Neural progenitor cell (in vitro differentiated cells): ENCODE data around the gene SNTG2. TPM values are rescaled to one million over a fixed set of nuclear protein-coding genes. Genes with fewer than 3 reads are reported as not detected.

Experiments used
- DNase-seq: peaks from one replicate; pipeline ENCODE4 v3.0.0-alpha.2; 2016; ENCODE audit warnings: low spot score
- H2AFZ ChIP-seq: fragments of 200-600 bp; sonication (generic); replicated peaks from 2 replicates; pipeline ENCODE4 v1.6.1; 2016; ENCODE audit warnings: antibody characterized with exemption
- H3F3A ChIP-seq: fragments of 200-600 bp; sonication (generic); 2 replicates; pipeline ENCODE4 v1.6.1; 2016; ENCODE audit warnings: antibody characterized with exemption, low read depth
- H3K27ac ChIP-seq: fragments of 200-600 bp; sonication (generic); 2 replicates; pipeline ENCODE4 v1.5.1; 2016; ENCODE audit warnings: mild to moderate bottlenecking
- H3K27me3 ChIP-seq: fragments of 200-600 bp; sonication (generic); 2 replicates; pipeline ENCODE4 v1.6.1; 2016; ENCODE audit warnings: mild to moderate bottlenecking, moderate library complexity
- H3K36me3 ChIP-seq: fragments of 200-600 bp; sonication (generic); 2 replicates; pipeline ENCODE4 v1.5.1; 2016
- H3K4me1 ChIP-seq: fragments of 200-600 bp; sonication (generic); 2 replicates; pipeline ENCODE4 v1.6.1; 2016; ENCODE audit warnings: mixed run types
- H3K4me2 ChIP-seq: fragments of 200-600 bp; sonication (generic); 2 replicates; pipeline ENCODE4 v1.6.1; 2016
- H3K4me3 ChIP-seq: fragments of 200-600 bp; sonication (generic); 2 replicates; pipeline ENCODE4 v1.5.1; 2016
- H3K79me2 ChIP-seq: fragments of 200-600 bp; sonication (generic); 2 replicates; pipeline ENCODE4 v1.6.1; 2016; ENCODE audit warnings: low read depth
- H3K9ac ChIP-seq: fragments of 200-600 bp; sonication (generic); 2 replicates; pipeline ENCODE4 v1.6.1; 2016
- H3K9me3 ChIP-seq: fragments of 200-600 bp; sonication (generic); 2 replicates; pipeline ENCODE4 v1.5.1; 2016; ENCODE audit warnings: low read depth
- H4K20me1 ChIP-seq: fragments of 200-600 bp; sonication (generic); 2 replicates; pipeline ENCODE4 v1.6.1; 2016; ENCODE audit warnings: low read depth
- H3K27ac Mint-ChIP-seq: 3 replicates; pipeline ENCODE4 v1.8.0; 2021; ENCODE audit warnings: mixed read lengths
- H3K27me3 Mint-ChIP-seq: 2 replicates; pipeline ENCODE4 v1.8.0; 2022; ENCODE audit warnings: low read depth, mild to moderate bottlenecking, inconsistent platforms, moderate library complexity, mixed read lengths; ENCODE audit not compliant: insufficient read depth
- H3K36me3 Mint-ChIP-seq: 3 replicates; pipeline ENCODE4 v1.8.0; 2021; ENCODE audit warnings: mixed read lengths
- H3K4me1 Mint-ChIP-seq: 3 replicates; pipeline ENCODE4 v1.8.0; 2021; ENCODE audit warnings: mixed read lengths
- H3K4me3 Mint-ChIP-seq: 3 replicates; pipeline ENCODE4 v1.8.0; 2021; ENCODE audit warnings: mild to moderate bottlenecking, moderate library complexity, mixed read lengths
- H3K9me3 Mint-ChIP-seq: 3 replicates; pipeline ENCODE4 v1.8.0; 2020; ENCODE audit warnings: mixed read lengths
- CTCF ChIP-seq: fragments of 200-600 bp; sonication (generic); IDR thresholded peaks from 2 replicates; pipeline ENCODE4 v1.5.1; 2017; ENCODE audit warnings: antibody characterized with exemption, mild to moderate bottlenecking
- EZH2 ChIP-seq: fragments of 200-600 bp; sonication (generic); IDR thresholded peaks from 2 replicates; pipeline ENCODE4 v1.6.1; 2017; ENCODE audit warnings: antibody characterized with exemption, mild to moderate bottlenecking, moderate library complexity
- EZH2phosphoT487 ChIP-seq: fragments of 200-600 bp; sonication (generic); IDR thresholded peaks from 2 replicates; pipeline ENCODE4 v1.6.1; 2017; ENCODE audit warnings: antibody characterized with exemption
- total RNA-seq: library from RNA; depleted of rRNA; stranded (reverse); fragments of >200 nt; gene quantifications from 2 replicates; pipeline ENCODE4 v1.2.3, GENCODE V29; 2015; ENCODE audit warnings: low replicate concordance

The SNTG2 gene
- total RNA-seq, 1 donor from 2014 or later: 1.1 TPM

GRCh38 chr2:1254662-1255343 is 304.2 kb downstream of the SNTG2 start:
- no peak overlapping the region for H3K4me2 ChIP-seq
- no peak for TF ChIP-seq EZH2
- Mint-ChIP-seq H3K27ac (no peak overlapping the region), H3K4me3 (no peak overlapping the region), H3K9me3 (peaks cover 2% of the 10 kb centered on the region), H3K36me3 (no peaks in the 10 kb centered on the region), H3K27me3 (peaks cover 7% of the 10 kb centered on the region), H3K4me1 (peaks cover 6% of the 10 kb centered on the region)
- no peak overlapping the region for H3K4me3 ChIP-seq
- H3K79me2 ChIP-seq: no peaks in the 10 kb centered on the region
- no peak for DNase-seq
- no peaks in the 10 kb centered on the region for H3K9me3 ChIP-seq
- no peaks in the 10 kb centered on the region for H3F3A ChIP-seq
- no peak overlapping the region for H3K9ac ChIP-seq
- H3K4me1 ChIP-seq: no peaks in the 10 kb centered on the region
- H2AFZ ChIP-seq: no peak overlapping the region
- no peaks in the 10 kb centered on the region for H3K36me3 ChIP-seq
- no peaks in the 10 kb centered on the region for H4K20me1 ChIP-seq
- H3K27me3 ChIP-seq: no peaks in the 10 kb centered on the region
- no peak overlapping the region for H3K27ac ChIP-seq

GRCh38 chr2:1256632-1257324 is 306.1 kb downstream of the SNTG2 start:
- Mint-ChIP-seq H3K36me3 (no peaks in the 10 kb centered on the region), H3K9me3 (peaks cover 2% of the 10 kb centered on the region), H3K4me3 (no peak overlapping the region), H3K27me3 (peaks cover 1% of the 10 kb centered on the region), H3K4me1 (peaks cover 6% of the 10 kb centered on the region), H3K27ac (no peak overlapping the region)
- Histone ChIP-seq H3K4me2 (no peak overlapping the region), H3K4me1 (no peaks in the 10 kb centered on the region), H3F3A (no peaks in the 10 kb centered on the region), H3K9ac (no peak overlapping the region), H3K4me3 (no peak overlapping the region), H3K27ac (no peak overlapping the region), H3K9me3 (no peaks in the 10 kb centered on the region), H3K36me3 (no peaks in the 10 kb centered on the region), H3K27me3 (no peaks in the 10 kb centered on the region), H2AFZ (no peak overlapping the region), H3K79me2 (no peaks in the 10 kb centered on the region), H4K20me1 (no peaks in the 10 kb centered on the region)
- no peak for DNase-seq
- no peak for TF ChIP-seq EZH2phosphoT487
- TF ChIP-seq EZH2: no peak
- TF ChIP-seq CTCF: no peak

- no peak overlapping the region for H3K27ac Mint-ChIP-seq
- no peak overlapping the region for H3K27ac ChIP-seq
Observed at GRCh38 chr2:1257334-1257733, 306.7 kb downstream of the SNTG2 start.

More at GRCh38 chr2:1257334-1257733, 306.7 kb downstream of the SNTG2 start:
- Histone ChIP-seq H3K36me3 (no peaks in the 10 kb centered on the region), H3K79me2 (no peaks in the 10 kb centered on the region), H3K9me3 (no peaks in the 10 kb centered on the region), H3K4me3 (no peak overlapping the region), H3K4me1 (no peaks in the 10 kb centered on the region), H3K9ac (no peak overlapping the region), H4K20me1 (no peaks in the 10 kb centered on the region), H3K4me2 (no peak overlapping the region), H3K27me3 (no peaks in the 10 kb centered on the region), H3F3A (no peaks in the 10 kb centered on the region), H2AFZ (no peak overlapping the region)
- TF ChIP-seq EZH2: no peak
- no peak for TF ChIP-seq EZH2phosphoT487
- TF ChIP-seq CTCF: no peak
- Mint-ChIP-seq H3K9me3 (peaks cover 2% of the 10 kb centered on the region), H3K27me3 (no peaks in the 10 kb centered on the region), H3K4me3 (no peak overlapping the region), H3K36me3 (no peaks in the 10 kb centered on the region), H3K4me1 (peaks cover 6% of the 10 kb centered on the region)
- no peak for DNase-seq
